C4-2B (cell line): ENCODE results near the gene SPANXD.

Source experiments
- CTCF ChIP-seq: fragments of 450-650 bp; conservative IDR thresholded peaks from 2 replicates; pipeline ENCODE4 v1.5.1; 2017; ENCODE audit warnings: mild to moderate bottlenecking
- ZFX ChIP-seq: fragments of 450-650 bp; IDR thresholded peaks from 2 replicates; pipeline ENCODE4 v1.6.1; 2017

- no peak for TF ChIP-seq CTCF
- no peak for TF ChIP-seq ZFX
These were observed 28.9 kb downstream of the SPANXD start for GRCh38 chrX:141669689-141670088.
